Activated CD8-positive, alpha-beta T cell treated with anti-CD3 and anti-CD28 coated beads for 36 hours (primary cell): ENCODE measurements around the gene ABCB7. TPM values are rescaled to one million over a fixed set of nuclear protein-coding genes. Genes with fewer than 3 reads are reported as not detected.

Experiments
- ATAC-seq: fragments of 200-7000 bp; cut with Tn5 transposase; one replicate; pipeline ENCODE4 v1.10.0; 2021; ENCODE audit warnings: mild to moderate bottlenecking, moderate library complexity
- CTCF ChIA-PET: fragments of 350-600 bp; sonication (Branson Sonifier 250); formaldehyde crosslinking; loops from one replicate; lab custom pipeline; 2021; ENCODE audit warnings: antibody characterized with exemption; lab: Charles Lee
- POLR2A ChIA-PET: fragments of 350-600 bp; sonication (Branson Sonifier 250); formaldehyde crosslinking; loops from one replicate; lab custom pipeline; 2021; ENCODE audit warnings: antibody characterized with exemption; lab: Charles Lee
- DNase-seq: peaks from one replicate; pipeline ENCODE4 v3.0.0-alpha.2; 2020
- H3K27ac Mint-ChIP-seq: one replicate; pipeline ENCODE4 v1.8.0; 2021; ENCODE audit warnings: mild to moderate bottlenecking, mixed read lengths
- H3K27me3 Mint-ChIP-seq: one replicate; pipeline ENCODE4 v1.8.0; 2021; ENCODE audit warnings: mixed read lengths
- H3K36me3 Mint-ChIP-seq: one replicate; pipeline ENCODE4 v1.8.0; 2021; ENCODE audit warnings: low read depth, mixed read lengths
- H3K4me1 Mint-ChIP-seq: one replicate; pipeline ENCODE4 v1.8.0; 2021; ENCODE audit warnings: low read depth, mixed read lengths
- H3K4me3 Mint-ChIP-seq: one replicate; pipeline ENCODE4 v1.8.0; 2021; ENCODE audit warnings: mild to moderate bottlenecking, moderate library complexity, mixed read lengths
- H3K9me3 Mint-ChIP-seq: one replicate; pipeline ENCODE4 v1.8.0; 2021; ENCODE audit warnings: mixed read lengths
- intact Hi-C: fragments of 100-400 bp; cut with micrococcal nuclease; formaldehyde crosslinking; loops from one replicate; pipeline ENCODE4 v1.10.0; 2022
- total RNA-seq, 2 experiments: library from RNA; stranded (reverse); gene quantifications; one replicate each; pipeline ENCODE4 v1.2.3, GENCODE V29; 2021
- TF ChIP-seq, protein P1 (sequence below): fragments of 200-600 bp; IDR thresholded peaks from one replicate; pipeline ENCODE4 v1.8.0; 2022; ENCODE audit warnings: antibody characterized with exemption, mild to moderate bottlenecking

ABCB7 gene
- total RNA-seq, 2 experiments from 2014 or later, result 50.5 to 52.0 TPM

DNA sequence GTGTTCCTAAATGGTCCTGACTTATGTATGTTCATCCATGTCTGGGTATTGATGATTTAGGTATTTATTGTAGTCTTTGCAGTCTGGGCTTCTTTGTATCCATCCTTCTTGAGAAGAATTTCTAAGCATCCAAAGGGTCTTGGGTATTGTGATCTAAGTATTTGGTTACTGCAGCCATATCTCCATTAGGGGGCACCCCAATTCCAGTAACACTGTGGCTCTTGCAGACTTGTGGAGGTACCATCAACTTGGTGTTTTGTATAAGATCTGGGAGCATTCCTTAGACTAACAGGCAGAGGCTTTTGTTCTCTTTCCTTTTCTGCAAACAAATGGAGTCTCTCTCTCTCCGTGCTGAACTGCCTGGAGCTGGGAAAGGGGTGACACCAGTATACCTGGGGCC lies 117.2 kb downstream of the ABCB7 start:
- ChIA-PET POLR2A (no interaction called here), CTCF (no interaction called here)
- Mint-ChIP-seq H3K27me3 (no peaks in the 10 kb centered on the region), H3K9me3 (peaks cover 10% of the 10 kb centered on the region), H3K4me1 (no peaks in the 10 kb centered on the region), H3K4me3 (no peak overlapping the region), H3K27ac (no peak overlapping the region), H3K36me3 (no peaks in the 10 kb centered on the region)
- intact Hi-C loops, result no loop called here
- ATAC-seq, result peak; percentile 34
- TF ChIP-seq, protein P1, sequence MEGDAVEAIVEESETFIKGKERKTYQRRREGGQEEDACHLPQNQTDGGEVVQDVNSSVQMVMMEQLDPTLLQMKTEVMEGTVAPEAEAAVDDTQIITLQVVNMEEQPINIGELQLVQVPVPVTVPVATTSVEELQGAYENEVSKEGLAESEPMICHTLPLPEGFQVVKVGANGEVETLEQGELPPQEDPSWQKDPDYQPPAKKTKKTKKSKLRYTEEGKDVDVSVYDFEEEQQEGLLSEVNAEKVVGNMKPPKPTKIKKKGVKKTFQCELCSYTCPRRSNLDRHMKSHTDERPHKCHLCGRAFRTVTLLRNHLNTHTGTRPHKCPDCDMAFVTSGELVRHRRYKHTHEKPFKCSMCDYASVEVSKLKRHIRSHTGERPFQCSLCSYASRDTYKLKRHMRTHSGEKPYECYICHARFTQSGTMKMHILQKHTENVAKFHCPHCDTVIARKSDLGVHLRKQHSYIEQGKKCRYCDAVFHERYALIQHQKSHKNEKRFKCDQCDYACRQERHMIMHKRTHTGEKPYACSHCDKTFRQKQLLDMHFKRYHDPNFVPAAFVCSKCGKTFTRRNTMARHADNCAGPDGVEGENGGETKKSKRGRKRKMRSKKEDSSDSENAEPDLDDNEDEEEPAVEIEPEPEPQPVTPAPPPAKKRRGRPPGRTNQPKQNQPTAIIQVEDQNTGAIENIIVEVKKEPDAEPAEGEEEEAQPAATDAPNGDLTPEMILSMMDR, result peak; percentile 26
- peak; percentile 41 for DNase-seq

Other genes starting within 250 kb of the ABCB7 start
- under 1 TPM; 0.49 to 0.79 TPM for gene NEXMIF, start 230.8 kb downstream of the ABCB7 start, total RNA-seq
- gene UPRT, start 117.8 kb upstream of the ABCB7 start, total RNA-seq, result 10 to 100 TPM; 84.8 to 85.3 TPM